NB4 (cell line): ENCODE results near the gene XAF1.

ENCODE experiments used
- DNase-seq: peaks from one replicate; pipeline ENCODE4 v3.0.0; 2010; ENCODE audit warnings: low read depth
- H3K4me3 ChIP-seq: one replicate; pipeline ENCODE4 v1.5.1; 2011; ENCODE audit warnings: mild to moderate bottlenecking, low read depth, low read length, moderate library complexity
- MYC ChIP-seq: IDR thresholded peaks from 2 replicates; pipeline ENCODE4 v1.6.1; 2011; ENCODE audit warnings: low read depth, low read length
- POLR2A ChIP-seq: IDR thresholded peaks from 2 replicates; pipeline ENCODE4 v1.6.1; 2011; ENCODE audit warnings: mild to moderate bottlenecking; ENCODE audit not compliant: insufficient read length; ENCODE audit errors: extremely low read depth
- TF ChIP-seq, protein P1 (sequence below): IDR thresholded peaks from 2 replicates; pipeline ENCODE4 v1.6.1; 2011; ENCODE audit warnings: low read depth, low read length
- TF ChIP-seq, protein P2 (sequence below): IDR thresholded peaks from one replicate; pipeline ENCODE4 v1.5.1; 2012; ENCODE audit warnings: low read depth, low read length

Gene XAF1, protein sequence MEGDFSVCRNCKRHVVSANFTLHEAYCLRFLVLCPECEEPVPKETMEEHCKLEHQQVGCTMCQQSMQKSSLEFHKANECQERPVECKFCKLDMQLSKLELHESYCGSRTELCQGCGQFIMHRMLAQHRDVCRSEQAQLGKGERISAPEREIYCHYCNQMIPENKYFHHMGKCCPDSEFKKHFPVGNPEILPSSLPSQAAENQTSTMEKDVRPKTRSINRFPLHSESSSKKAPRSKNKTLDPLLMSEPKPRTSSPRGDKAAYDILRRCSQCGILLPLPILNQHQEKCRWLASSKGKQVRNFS

DNA sequence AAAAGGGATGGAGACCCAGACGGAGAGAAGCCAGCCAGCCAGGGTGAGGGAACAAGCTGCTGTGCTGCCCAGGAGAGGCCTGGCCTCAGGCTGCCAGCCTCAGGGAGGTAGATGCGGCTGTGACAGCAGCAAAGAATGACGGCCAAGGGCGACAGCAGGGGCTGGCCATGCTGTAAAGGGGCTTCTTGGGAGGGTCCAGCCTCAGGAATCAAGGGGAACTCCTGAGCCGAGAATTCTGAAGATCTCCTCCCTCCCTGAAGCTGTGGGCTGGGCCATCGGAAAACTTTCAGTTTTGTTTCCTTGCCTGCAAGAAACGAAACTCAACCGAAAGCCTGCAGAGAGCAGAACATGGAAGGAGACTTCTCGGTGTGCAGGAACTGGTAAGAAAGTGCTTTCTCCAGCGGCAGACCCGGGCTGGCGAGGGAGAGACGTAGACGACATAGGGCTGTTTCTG, at the start of gene XAF1:
XAF1 (plus strand) TSS at position 316 of the 454 bp plus-strand sequence; CDS start at position 349, 33 bp downstream.
- peak within 1 kb of the TSS; percentile 61 for H3K4me3 ChIP-seq
- DNase-seq, result peak; percentile 62
- TF ChIP-seq, protein P1, sequence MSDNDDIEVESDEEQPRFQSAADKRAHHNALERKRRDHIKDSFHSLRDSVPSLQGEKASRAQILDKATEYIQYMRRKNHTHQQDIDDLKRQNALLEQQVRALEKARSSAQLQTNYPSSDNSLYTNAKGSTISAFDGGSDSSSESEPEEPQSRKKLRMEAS, result no peak
- TF ChIP-seq, protein P2, sequence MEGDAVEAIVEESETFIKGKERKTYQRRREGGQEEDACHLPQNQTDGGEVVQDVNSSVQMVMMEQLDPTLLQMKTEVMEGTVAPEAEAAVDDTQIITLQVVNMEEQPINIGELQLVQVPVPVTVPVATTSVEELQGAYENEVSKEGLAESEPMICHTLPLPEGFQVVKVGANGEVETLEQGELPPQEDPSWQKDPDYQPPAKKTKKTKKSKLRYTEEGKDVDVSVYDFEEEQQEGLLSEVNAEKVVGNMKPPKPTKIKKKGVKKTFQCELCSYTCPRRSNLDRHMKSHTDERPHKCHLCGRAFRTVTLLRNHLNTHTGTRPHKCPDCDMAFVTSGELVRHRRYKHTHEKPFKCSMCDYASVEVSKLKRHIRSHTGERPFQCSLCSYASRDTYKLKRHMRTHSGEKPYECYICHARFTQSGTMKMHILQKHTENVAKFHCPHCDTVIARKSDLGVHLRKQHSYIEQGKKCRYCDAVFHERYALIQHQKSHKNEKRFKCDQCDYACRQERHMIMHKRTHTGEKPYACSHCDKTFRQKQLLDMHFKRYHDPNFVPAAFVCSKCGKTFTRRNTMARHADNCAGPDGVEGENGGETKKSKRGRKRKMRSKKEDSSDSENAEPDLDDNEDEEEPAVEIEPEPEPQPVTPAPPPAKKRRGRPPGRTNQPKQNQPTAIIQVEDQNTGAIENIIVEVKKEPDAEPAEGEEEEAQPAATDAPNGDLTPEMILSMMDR, result no peak
- TF ChIP-seq POLR2A, result no peak
- TF ChIP-seq MYC, result no peak

DNA sequence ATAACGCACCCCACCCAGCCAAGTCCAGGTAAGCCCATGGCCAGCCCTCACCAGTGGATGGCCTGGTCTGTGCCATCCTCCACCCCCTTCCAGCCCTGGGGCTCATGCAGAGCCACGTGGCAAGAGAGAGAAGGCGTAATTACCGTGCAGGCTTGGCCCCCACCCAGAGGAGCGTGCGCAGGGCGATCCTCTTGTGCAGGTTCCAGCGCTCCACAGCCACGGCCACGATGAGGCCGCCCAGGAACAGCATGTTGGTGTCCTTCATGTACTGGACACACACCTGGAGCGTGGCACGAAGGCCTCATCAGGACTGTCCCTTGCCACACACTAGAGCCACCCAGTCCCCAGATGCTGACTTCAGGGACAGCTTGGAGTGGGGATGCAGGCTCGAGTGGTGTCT, 49.3 kb upstream of the XAF1 start:
- no peak for DNase-seq
- TF ChIP-seq POLR2A, result no peak
- no peak for TF ChIP-seq MYC
- TF ChIP-seq, protein P2, result no peak
- TF ChIP-seq, protein P1, result no peak

DNA sequence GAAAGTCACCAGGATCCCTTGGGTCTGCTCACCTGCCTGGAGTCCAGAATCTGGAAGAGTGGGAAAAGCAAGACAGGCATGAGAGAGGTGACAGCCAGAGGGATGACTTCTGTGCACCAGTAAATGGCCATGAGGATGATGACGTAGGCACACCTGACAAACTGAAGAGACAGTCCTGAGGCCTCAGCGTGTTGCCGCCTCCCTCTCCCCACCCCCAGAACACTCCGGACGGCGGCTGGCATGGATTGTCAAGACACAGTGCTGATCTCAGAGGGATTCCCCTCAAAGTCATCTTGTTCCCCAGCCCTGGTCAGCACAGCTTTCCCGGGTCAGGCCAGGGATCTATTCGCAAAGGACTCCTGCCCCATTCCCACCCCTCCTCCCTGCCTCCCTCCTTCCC, 48.9 kb upstream of the XAF1 start:
- DNase-seq, result no peak
- no peak overlapping the region for H3K4me3 ChIP-seq
- TF ChIP-seq, protein P1, result no peak
- TF ChIP-seq, protein P2, result no peak
- no peak for TF ChIP-seq MYC
- TF ChIP-seq POLR2A, result no peak

More for the DNA sequence above, 49.3 kb upstream of the XAF1 start:
- H3K4me3 ChIP-seq, result no peak overlapping the region

DNA sequence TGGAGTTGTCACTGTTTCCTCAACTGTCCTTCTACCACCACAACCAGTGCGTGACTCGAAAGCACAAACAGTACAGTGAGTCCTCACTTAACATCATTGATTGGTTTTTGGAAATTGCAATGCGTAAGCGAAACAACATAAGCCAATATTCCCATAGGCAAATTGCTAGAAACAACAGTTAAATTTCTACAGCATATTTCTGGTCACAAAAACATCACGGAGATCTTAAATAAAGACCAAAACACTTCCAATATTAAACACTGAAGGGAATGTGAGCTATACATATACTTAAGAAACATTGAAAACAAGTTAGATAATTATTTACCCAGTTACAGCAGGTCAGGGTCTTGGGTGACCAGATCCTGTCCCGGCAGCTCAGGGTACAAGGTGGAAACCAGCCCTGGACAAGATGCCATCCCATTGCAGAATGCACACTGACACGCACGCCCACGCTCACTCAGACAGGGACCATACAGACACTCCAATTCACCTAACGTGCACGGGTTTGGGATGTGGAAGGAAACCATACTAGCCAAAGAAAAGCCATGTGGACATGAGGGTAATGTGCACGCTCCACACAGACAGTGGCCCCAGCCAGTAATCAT, 47.4 kb upstream of the XAF1 start:
- H3K4me3 ChIP-seq, result no peak overlapping the region
- TF ChIP-seq, protein P1, result no peak
- TF ChIP-seq, protein P2, result no peak
- TF ChIP-seq POLR2A (no peak), MYC (no peak)
- DNase-seq, result no peak

DNA sequence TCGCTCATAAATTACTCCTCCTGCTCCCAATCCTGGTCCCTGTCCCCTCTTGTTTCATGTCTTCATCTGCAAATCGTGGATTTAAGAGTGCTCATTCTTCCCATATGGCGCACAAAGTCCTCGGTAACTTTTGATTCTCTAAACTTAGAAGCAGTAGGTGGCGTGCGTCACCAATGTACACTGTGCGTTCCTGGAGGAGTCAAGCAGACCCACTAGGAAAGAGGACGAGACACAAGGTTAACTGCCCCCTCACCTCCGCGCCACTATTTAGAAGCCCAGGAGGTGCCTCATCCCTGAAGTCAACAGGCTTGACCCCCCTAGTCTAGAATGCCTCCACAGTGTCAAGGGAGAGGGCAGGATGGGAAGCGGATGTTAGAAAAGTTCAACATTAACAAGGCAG, 45.5 kb upstream of the XAF1 start:
- no peak overlapping the region for H3K4me3 ChIP-seq
- no peak for TF ChIP-seq MYC
- DNase-seq, result no peak

DNA sequence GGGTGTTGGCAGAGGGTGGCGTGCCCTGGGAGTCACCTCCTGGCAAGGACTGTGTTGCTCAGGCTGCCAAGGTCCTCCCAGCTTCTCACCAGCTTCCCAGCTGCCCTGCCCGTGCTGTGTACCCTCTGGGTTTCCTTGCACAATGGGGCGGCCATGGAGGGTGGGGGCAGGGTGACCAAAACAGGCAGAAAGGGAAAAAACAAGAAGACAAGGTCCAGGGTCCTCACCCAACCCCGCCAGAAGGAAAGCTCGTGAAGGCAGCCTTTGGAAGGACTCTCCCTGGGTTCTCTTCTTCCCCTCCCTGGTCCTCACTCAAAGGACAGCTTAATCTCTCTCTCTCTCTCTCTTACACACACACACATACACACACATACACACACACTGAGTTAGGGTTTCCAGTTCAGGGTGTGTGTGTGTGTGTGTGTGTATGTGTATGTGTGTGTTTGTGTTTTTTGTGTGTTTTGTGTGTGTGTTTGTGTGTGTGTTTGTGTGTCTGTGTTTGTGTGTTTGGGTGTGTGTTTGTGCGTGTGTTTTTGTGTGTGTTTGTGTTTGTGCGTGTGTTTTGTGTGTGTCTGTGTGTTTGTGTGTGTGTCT, 44.7 kb upstream of the XAF1 start:
- TF ChIP-seq, protein P2, result no peak
- no peak for TF ChIP-seq MYC
- TF ChIP-seq, protein P1, result no peak
- TF ChIP-seq POLR2A, result no peak
- DNase-seq, result peak; percentile 47

More for the DNA sequence above, 44.7 kb upstream of the XAF1 start:
- no peak overlapping the region for H3K4me3 ChIP-seq
